HG03442 (cell line): ENCODE data around the gene KRTAP10-11.
"Not testable (repeated sequence)": the region's sequence is repeated elsewhere in the genome, so short reads cannot be mapped to it uniquely, and the experiment has no call there.

Source experiments
- ATAC-seq: cut with Tn5 transposase; IDR thresholded peaks from one replicate; pipeline ENCODE4 v1.9.1; 2021; ENCODE audit warnings: mild to moderate bottlenecking, moderate library complexity; ENCODE audit not compliant: unreplicated experiment

Gene KRTAP10-11

DNA sequence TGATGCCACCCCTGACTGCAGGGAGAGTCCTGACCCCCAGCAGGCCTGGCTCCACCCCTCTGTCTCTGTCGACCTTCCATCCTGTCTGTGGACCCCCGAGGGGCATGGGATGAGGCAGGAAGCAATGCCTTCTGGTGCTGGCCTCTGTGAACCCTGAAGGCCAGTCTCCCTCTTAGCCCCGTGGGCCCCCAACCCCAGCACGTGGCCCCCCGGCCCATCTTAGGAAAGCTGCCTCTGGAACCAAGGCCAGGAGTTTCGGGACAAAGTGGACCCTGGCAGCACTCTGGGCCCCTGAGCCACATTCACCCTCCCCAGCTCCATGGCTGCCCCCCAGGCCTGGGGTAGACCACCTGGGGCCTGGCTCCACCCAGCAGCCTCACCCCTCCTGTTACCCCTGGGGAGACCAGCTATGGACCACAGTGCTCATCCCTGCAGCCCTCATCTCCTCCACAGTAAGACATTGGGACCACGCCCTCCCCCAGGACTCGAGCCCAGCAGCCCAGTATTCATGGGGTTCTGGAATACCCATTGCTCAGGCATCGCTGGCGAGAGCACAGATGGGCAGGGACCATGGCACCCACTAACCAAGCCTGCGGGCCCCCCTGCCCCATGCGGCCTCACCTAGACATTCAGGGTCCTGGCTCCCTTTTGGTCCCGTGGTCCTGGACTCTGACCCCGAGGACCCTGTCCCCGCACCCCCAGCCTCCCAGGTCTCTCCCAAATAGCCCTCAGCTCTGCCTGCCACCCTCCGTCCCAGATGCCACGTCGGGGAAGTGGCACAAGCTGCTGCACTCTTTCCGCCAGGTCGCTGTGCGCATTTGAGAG, 7.5 kb upstream of the KRTAP10-11 start:
- ATAC-seq: not testable (repeated sequence)

DNA sequence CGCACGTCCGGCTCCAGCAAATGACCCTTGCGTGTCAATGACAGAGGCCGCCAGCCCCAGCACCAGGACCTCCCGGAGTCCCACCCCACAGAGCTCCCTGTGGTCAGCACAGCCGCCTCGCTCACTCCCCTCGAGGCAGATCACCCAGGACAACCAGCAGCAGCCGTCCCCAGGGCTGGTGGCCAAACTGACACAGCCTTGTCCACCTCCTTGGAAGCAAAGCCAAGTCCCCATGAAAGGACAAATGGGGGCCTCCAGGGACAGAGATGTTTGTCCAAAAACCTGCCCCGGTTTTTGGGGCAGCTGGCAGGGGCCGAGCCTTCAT, 6.9 kb upstream of the KRTAP10-11 start:
- ATAC-seq: no peak

DNA sequence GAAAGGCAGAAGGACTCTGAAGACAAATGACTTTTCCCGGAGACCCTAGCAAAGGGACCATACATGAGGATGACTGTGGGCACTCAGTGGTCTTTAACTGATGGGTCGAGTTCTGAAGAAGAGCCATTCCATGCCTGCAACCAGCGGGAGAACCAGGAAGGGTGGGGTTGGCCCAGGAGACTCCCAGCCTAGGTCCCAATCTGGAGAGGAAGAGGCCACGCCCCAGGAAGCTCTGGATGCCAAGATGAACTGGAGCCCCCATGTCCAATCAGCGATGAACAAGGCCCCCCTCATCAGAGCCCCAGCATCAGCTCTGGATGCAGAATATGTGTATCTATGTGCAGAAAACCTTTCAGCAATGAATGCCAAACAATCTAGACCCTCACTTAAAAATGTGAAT, 5.5 kb upstream of the KRTAP10-11 start:
- ATAC-seq: no peak

DNA sequence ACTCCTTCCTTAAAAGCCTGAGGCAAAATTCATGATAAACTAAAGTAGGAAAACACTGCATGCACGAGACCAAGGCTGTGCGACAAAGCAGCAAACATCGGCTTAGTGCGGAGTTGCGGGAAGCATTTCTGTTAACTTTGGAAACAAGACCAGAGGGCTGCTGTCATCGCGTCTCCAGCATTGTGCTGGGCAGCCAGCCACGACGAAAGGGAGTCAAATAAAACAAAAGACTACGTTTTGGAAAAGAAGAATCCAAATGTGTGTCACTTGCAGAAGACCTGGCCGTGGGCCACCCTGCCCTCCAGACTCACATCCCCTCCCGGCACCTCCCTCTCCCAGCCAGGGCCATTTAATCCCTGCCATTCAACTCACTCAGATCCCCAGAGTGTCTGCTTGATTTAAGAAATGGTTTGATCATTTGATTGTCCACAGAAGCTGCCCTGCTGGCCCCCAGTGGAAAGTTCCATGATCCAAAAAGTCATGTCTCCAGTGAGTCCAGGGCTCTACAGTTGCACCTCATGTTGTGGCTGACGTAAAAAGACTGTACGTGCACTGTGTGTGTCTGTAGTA, 2.4 kb upstream of the KRTAP10-11 start:
- ATAC-seq: no peak

DNA sequence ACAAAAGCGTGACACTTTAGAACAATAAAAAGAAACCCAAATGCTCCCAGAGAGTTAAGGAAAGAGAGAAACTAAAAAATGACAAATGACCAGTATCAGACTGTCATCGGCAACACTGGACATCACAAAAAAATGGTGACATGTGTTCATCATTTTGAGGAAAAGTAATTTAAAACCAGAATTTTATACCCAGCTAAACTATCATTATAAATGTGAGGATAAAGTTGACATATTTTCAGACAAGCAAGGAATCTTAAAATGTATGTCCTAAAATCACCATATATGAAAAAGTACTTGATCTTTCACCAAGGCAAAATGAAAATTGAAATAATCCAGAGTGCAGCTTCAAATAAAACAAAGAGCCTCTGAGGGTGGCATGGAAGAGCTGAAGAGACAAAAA, 1.3 kb upstream of the KRTAP10-11 start:
- no peak for ATAC-seq

DNA sequence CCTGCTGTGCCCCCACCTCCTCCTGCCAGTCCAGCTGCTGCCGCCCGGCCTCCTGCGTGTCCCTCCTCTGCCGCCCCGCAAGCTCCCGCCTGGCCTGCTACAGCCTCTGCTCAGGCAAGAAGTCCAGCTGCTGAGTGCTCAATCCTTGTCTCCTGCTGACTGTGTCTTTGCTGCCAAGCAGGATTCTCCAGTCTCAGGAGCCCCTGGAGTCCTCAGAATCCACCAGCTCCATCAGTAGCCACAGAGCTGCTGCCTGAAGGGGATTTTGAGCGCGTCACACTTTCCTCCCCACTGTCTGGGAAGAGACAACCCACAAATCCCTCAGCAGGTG, 973 bp downstream of the KRTAP10-11 start:
- no peak for ATAC-seq

DNA sequence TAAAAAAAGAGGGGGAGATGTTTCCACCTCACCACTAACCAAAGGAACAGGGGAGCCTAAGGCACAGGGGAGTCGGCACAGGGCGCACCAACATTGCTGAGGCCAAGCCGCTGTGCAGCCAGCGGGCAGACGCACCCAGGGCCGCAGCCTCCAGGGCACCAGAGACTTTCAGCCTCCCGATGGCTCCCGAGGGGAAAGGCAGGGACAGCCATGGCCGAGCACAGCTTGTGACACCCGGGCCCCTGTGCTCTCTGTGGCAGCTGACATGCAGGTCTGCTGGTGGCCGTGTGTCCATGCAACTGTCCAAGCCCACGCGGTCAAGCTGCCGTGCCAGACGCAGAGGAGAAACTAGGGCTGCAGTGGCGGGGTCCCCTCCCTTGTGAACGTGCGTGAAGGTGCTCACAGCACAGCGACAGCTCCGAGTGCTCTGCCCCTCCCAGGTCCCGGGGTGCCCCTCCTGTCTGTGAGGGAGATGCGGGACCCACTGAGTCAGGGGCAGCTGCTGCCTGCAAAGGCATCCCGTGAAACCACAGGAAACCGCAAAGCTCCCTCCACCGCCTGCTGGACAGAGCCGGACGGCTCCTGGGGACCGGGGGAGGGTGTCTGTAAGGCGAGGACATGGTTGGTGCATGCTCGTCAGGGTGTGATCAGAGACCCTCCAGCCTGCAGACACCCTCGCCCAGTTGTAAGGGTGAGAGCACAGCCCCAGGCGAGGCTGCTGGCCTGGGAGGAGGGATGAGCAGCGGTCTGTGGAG, 2.5 kb downstream of the KRTAP10-11 start:
- ATAC-seq: no peak

DNA sequence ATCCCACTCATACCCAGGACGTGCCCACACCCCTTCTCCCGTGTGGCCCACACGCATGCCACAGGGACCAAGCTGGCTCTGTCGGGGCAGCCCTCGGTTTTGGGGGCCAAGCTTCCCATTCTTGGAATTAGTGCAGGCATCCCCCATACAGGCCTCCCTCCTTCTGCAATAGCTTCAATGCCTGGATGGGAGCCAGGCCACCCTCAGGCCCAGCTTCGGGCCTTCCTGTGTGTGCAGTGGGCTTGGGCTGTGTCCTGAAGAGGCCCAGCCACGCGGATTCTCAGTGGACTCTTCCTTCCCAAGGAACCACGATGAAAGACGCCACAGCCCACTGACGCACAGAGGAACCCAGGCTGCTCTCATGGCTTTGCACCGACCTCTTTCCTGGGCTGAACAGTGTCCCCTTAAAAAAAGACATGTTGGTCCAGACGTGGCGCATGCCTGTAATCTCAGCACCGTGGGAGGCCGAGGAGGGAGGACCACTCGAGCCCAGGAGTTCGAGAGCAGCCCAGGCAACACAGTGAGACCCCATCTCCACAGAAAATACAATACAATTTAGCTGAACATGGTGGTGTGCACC, 3.4 kb downstream of the KRTAP10-11 start:
- no peak for ATAC-seq

DNA sequence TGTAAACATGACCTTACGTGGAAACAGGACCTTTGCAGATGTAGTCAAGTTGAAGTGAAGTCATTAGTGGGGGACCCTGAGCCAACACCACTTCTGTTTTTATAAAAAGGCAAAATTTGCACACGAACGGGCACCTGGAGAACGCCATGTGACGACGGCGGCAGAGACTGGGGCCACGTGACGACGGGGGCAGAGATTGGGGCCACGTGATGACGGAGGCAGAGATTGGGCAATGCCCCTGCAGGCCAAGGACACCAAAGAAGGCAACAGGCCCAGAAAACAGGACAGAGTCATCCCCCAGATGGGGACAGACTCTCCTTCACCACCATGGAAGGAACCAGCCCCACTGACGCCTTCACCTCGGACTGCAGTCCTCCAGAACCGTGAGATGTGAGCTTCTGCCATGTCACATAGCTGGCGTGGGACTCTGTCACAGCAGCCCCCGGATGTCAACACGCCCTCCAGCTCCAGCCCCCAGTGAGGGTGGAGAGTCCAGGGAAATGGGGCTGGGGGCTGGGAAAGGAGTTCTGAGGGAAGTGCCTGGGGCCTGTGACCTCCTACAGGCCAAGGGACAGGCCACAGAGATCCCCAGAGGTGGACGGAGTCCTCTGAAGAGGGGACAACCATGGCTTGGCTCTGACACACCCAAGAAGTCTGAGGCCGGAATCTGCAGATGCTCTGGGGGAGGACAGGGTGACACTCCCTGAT, 4.2 kb downstream of the KRTAP10-11 start:
- ATAC-seq: no peak

DNA sequence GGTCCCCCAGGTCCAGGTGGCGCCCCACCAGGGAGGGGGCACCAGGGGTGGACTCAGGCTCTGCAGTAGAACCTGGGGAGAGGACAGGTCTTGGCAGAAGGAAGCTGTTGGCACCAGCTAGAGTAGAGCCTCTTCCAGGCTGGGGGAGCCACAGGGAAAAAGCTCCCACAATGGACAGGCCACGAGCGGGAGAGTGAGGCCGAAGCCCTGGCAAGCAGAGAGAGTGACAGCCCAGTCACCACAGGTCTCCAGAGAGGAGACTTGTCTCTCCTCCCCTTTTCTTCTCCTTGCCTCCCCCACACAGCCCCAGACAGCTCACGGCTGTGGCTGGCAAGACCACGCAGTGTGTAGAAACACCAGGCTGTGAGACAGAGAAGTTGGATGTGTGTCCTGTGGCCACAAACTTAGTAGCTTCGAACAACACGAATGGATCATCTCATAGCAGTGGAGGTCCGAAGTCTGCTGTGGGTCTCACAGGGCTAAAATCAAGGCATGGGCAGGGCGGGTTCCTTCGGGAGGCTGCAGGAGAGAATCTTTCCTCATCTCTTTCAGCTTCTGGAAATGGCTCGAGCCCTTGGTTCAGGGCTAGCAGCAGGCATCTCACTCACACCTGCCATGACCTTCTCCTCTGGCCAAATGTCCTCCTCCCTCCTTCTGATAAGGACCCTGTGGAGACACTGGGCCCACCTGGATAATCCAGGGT, 4.9 kb downstream of the KRTAP10-11 start:
- no peak for ATAC-seq

DNA sequence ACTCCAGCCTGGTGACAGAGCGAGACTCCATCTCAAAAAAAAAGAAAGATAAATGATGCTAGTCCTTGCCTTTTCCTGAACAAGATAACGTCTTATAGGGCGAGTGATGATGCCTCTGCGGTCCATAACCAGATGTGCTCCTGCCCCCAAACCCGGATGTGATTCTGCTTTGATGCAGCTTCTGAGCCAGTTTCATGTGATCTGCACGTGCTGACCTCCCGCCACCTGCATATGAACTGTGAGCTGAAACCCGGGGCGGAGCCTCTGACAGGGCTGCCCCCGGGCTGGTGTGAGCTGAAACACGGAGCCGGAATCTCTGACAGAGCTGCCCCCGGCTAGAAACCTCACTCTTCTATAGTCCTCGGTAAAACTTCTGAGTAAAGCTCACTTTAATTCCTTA, 6.9 kb downstream of the KRTAP10-11 start:
- ATAC-seq: no peak

DNA sequence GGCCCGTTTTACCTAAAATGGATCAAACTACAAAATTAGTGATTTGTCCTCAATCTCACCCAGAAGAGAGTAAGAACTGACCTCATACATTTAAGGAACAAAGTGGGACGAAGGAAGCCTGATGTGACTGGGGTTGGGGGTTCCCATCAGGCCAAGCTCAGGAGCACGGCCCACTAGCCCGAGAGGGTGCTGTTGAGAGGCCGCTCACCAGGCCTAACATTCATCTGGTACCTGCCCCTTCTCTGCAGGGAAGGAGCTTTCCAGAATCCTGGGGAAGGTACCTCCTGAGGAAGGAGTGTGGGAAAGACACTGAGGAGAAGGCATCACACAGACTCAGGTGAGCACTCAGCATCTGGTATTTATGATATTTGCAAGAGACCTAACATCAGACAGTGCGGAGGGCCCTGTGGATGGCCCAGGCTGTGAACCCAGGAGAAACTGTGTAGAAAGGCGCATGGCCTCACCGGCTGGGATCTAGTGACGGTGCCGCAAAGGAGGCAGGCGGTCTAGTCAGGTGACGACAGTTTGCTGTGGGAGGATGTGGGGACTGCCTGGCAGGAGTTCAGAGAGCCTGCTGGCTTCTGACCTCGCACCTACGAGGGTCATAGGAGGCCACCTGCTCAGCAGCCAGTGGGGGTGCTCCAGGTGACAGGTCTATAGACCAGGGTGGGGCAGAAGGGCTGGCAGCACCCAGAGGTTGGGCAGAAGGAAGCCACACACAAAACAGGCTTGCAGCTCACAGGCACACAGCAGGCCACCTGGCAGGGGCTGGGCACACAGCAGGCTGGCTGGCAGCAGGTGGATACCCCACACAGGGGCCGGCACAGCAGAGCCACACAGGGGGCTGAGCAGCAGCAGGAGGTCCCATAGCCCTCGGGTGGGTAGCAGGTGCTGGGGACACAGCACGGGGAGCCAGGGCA, 7.7 kb downstream of the KRTAP10-11 start:
- no peak for ATAC-seq

DNA sequence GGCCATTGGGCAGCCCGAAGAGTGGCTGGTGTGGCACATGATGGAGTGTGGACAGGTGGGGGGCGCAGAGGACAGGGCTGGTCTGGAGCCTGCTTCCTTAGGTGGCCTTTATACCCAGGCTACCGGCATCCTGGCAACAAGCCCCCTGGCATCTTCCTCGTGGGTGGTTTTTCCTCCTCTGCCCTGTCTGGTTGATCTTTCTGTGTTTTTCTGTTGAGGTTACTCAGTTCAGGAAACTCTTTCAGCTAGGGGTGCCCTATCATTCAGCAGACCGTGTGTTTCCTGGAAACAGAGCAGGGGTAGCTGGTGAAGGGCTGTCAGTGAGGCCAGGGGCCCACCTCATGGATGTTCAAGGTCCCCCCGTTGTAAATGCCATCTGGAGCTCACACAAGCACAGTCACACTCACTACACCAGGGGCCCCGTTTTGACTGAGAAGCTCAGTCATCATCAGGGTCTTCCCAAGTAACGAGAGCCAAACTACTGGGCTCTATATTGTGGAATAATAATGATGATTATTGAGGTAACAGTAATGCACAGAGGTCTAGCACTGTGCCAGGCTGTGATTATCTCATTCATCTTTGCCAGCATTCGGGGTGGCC, 8.5 kb downstream of the KRTAP10-11 start, which contains the start of gene KRTAP12-4:
KRTAP12-4 (minus strand) TSS at position 84 of the 600 bp plus-strand sequence; CDS start at position 39, 45 bp downstream.
- no peak for ATAC-seq

DNA sequence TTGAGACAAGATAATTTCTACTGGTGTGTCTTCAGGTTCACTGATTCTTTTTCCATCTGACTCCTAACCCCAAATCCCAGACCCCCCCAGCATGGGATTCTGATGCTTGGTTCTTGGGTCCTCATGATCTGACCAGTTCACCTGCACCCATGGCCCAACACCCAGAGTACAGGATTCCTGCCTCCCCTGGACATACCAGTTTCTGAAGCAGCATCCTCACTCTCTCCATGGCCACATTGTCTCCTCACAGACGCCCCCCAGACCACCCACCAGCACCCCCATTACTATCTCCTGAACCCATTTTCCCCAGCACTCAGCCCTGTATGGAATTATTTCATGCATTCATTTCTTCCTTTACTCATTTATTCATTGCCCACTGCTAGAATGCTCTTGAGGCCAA, 10.7 kb downstream of the KRTAP10-11 start:
- no peak for ATAC-seq

DNA sequence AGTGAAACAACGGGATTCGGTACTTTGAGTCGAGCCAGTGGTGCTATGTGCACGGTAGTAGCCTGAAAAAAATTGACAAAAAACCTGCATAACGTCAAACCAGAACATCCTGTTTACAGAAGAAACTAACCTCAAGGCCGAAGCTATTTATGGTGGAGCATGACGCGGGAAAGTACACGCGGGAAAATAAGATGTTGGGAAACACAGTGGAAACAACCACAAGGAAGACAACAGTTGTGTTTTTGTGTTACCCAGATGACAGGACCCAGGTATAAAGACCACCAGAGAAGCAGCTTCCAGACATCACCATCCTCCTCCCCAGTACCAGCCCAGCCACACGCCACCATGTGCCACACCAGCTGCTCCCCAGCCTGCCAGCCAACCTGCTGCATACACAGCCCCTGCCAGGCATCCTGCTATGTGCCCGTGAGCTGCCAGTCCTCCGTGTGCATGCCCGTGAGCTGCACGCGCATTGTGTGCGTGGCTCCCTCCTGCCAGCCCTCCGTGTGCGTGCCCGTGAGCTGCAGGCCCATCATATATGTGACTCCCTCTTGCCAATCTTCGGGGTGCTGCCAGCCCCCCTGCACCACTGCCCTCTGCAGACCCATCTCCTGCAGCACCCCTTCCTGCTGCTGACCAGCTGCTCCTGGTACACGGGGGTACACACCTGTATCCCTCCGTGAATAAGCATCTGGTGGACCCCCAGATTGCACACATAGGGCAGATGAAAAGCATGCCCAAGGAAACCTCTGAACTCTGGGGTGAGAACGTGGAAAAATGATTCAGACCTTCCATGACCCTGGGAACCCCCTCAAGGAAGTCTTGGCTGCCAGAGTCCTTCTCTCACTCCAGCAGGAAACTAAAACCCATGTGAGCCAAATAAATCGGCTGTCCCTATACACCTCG, 11.7 kb downstream of the KRTAP10-11 start, which contains the start of gene KRTAP12-3:
KRTAP12-3 (plus strand) TSS at position 298 of the 906 bp plus-strand sequence; CDS start at position 346, 48 bp downstream.
- ATAC-seq: no peak

DNA sequence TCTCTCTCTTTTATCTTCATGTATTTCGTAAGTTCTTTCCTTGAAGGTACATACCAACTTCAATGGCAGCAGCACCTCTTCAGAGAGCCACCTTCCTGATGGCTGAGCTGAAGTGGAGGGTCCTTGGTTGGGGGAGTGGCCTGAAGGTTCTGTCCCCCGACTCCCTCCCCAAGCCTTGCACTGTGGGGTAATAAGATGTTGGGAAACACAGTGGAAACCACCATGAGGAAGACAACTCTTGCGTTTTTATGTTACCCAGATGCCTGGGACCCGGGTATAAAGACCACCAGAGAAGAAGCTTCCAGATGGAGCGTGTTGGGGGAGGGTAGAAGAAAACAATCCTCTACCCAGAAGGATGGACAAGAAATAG, 12.3 kb downstream of the KRTAP10-11 start:
- ATAC-seq: no peak

DNA sequence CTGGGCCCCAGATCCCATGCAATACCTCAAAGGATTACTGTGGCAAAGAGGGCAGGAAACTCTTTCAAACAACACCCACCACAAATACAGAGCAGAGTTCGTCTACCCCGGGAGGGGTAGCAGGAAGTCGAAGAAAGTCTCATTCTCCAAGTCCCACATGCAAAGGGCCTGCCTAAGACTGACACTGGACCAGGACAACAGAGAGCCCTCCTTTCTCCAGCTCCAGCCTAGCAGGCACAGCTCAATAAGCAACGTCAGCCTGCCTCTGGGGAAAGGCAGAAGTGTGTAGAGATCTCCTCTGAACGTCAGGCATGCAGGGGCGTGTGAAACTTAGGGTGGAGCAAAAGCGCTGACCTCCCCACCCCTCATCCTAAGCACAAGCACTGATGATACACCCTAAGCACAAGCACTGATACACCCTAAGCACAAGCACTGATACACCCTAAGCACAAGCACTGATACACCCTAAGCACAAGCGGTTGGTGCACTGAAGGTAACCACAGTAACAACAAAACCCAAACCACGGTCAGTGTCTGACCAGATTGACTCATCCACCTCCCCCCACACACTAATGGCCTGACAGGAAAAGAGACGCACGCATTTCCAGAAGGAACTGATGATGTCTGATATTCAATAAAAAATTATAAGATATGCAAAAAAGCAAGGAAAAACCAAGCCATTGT, 12.8 kb downstream of the KRTAP10-11 start:
- ATAC-seq: no peak
